NOMO-1 treated with dmso at 0.1 percent for 144 hours (cell line): Measurements from ENCODE around the gene TP53BP1.
A peak's percentile ranks its signal among the peaks of the same experiment; 100 is the strongest.

Experiments
- DNase-seq: peaks from one replicate; lab custom pipeline; 2025; ENCODE audit not compliant: unreplicated experiment; lab: John Stamatoyannopoulos, UW

TP53BP1 gene

GRCh38 chr15:43488790-43489189 is 4.2 kb downstream of the TP53BP1 start:
- DNase-seq, result no peak

DNA sequence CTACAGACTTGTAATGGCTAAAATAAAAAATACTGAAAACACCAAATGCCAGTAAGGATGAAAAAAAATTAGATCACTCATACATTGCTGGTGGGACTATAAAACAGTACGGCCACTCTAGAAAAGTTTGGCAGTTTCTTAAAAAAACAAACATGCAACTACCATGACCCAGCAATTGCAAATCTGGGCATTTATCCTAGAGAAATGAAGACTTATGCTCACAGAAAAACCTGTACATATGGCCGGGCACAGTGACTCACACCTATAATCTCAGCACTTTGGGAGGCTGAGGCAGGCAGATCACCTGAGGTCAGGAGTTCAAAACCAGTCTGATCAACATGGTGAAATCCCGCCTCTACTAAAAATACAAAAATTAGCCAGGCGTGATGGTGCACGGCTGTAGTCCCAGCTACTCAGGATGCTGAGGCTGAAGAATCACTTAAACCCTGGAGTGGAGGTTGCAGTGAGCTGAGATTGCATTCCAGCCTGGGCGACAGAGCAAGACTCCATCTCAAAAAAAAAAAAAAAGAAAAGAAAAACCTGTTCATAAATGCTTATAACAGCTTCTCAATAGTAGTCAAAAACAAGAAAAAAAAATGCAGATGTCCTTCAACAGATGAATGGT is 5.6 kb downstream of the TP53BP1 start:
- no peak for DNase-seq

- no peak for DNase-seq
These were observed 8.5 kb downstream of the TP53BP1 start for GRCh38 chr15:43484455-43484854.

- DNase-seq, result no peak
These were observed 9.4 kb downstream of the TP53BP1 start for GRCh38 chr15:43483297-43484128.

GRCh38 chr15:43473885-43474284 is 19.1 kb downstream of the TP53BP1 start:
- DNase-seq, result no peak

DNA sequence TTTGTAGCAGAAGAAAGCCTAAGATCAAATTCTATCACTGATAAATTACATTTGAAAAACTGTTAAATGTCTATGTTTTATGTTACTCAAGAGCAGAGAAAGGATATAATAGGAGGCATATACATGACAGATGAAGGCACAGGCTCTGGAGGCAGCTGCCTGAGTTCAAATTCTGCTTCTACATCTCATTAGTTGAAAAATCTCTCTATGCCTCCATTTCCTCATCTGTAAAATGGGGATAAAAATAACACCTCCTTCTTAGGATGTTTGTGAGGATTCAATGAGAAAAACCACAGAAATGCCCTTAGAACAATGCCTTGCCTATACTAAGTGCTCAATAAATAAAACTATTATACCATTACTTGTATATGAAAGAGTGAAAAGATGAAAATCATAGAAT is 21.0 kb downstream of the TP53BP1 start:
- DNase-seq, result no peak

DNA sequence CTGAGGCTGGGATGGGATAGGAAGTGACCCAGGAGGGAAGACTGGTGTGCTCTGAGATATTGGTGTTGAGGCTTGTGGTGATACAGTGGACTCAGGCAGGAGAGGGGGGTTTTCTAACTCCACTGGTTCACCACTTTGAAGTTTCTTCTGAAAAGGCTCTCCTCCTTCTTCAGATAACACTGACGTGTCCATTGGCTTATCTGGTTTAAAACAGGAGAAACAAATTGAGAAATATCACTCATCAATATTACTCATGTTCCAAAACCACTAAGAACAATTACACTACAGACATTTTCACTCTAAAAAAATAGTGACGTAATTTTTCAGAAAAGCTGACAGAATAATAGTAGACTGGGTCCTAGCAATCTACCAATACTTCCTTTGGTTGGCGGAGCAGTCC is 23.1 kb downstream of the TP53BP1 start:
- no peak for DNase-seq

DNA sequence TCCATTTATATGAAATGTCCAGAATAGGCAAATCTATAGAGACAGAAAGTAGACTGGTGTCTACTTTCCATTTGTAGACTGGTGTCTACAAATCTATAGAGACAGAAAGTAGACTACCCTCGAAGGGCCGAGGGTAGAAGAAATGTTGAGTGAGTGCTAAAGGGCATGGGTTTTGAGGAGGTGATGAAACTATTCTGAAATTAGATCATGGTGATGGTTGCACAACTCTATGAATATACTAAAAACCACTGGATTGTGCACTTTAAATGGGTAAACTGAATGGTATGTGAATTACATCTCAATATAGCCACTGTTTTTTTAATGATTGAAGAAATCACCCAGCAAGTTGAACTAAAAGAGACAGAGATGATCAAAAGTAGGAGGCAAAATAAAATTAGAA is 27.9 kb downstream of the TP53BP1 start:
- peak; percentile 41 for DNase-seq

DNA sequence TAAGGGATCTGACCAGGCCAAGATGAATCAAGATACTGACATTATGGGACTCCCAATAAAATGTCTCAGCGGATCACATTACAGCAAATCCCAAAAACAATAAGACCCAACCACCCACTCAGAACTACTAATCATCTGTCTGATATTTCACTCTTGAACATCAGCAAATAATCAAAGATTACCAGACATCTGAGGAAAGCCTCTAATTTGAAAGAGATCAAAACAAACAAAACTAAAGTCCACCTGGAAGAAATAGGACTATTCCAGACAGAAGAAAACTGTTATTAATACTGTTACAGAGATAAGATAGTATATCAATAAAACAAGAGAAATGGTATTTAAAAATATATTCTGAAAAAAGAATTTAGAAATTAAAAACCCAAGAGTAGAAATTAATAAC is 29.0 kb downstream of the TP53BP1 start:
- no peak for DNase-seq

GRCh38 chr15:43463507-43463906 is 29.4 kb downstream of the TP53BP1 start:
- no peak for DNase-seq

GRCh38 chr15:43449981-43450380 is 43.0 kb downstream of the TP53BP1 start:
- no peak for DNase-seq

DNA sequence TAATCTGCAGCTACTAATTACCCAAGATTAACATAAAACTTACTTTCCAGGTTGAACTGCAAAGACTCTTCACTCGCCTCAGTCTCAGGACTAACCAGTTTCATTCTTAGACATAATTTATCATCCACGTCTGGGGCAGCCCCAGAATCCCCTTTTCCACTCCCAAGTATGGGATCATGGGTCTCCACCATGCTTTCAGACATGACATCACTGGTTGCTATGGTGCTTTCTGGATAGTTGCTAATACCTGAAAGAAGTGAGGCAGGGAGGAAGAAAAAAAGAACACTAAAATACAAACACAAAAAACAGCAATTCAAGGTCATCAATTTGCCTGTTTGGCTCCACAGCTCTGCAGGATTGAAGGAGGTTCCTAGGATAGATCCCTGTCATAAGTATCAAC is 46.6 kb downstream of the TP53BP1 start:
- DNase-seq, result no peak

DNA sequence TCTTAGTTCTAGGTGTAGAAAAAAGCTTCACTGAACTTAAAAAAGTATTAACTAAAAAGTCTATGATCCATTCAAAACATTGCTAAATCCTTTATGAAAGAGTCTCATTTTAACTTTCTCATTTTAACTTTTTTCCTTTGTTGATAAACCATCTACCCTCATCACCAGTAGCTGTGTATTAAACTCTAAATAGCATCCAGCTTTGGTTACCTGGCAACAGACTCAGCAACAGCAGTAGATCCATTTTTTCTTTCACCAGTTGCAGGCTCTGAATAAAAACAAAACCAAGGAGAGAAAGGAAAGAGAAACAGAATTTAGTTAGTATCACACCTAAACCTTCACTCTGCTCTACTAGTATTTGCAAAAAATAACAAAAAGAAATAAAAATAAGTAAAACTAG is 51.6 kb downstream of the TP53BP1 start:
- DNase-seq, result no peak

DNA sequence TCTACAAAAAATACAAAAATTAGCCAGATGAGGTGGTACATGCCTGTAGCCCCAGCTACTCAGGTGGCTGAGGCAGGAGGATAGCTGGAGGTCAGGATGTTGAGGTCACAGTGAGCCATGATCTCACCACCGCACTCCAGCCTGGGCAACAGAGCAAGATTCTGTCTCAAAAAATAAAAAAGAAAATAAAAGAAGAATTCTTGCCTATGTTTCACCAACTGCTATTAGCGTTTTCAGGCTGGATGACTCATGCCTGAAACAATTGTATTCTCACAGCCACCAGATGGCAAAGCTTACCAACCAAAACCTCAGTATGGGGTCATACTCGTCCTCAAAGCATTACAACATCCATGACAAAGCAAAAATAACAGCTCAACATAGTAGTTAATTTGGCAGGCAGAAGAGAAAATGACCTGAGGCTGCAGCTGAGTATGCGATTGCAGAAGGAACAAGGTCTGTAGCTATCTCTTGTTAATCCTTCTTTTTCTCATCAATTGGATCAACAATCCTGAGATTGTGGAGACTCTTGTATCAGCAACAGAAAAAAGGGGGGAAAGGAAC is 52.2 kb downstream of the TP53BP1 start:
- peak; percentile 88 for DNase-seq

GRCh38 chr15:43439268-43439667 is 53.7 kb downstream of the TP53BP1 start:
- DNase-seq, result no peak

DNA sequence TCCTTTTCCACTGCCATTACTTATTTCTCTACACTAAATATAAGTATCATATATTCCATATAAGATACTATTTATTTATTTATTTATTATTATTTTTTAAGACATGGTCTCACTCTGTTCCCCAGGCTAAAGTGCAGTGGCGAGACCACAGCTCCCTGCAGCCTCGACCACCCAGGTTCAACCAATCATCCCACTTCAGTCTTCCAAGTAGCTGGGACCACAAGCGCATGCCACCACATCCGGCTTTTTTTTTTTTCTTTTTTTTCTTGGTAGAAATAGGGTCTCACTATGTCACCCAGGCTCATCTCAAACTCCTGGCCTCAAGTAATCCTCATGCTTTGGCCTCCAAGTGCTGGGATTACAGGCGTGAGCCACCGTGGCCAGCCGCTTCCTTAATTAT is 56.6 kb downstream of the TP53BP1 start:
- DNase-seq, result no peak

DNA sequence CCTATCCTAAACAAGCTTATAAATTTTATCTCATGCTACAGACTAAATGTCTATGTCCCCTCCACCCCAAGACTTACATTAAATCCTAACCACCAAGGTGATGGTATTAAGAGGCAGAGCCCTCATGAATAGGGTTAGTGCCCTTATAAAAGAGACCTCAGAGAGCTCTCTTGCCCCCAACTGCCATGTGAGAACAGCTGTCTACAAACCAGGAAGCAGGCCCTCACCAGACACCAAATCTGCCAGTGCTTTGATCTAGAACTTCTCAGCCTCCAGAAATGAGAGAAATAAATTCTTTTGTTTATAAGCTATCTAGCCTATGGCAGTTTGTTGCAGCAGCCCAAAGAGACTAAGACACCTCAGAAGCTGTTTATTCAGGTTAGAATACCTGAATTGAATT is 58.5 kb downstream of the TP53BP1 start:
- DNase-seq, result no peak

GRCh38 chr15:43433661-43434303 is 59.2 kb downstream of the TP53BP1 start:
- no peak for DNase-seq

- DNase-seq, result no peak
These were observed 59.8 kb downstream of the TP53BP1 start for GRCh38 chr15:43433165-43433564.

DNA sequence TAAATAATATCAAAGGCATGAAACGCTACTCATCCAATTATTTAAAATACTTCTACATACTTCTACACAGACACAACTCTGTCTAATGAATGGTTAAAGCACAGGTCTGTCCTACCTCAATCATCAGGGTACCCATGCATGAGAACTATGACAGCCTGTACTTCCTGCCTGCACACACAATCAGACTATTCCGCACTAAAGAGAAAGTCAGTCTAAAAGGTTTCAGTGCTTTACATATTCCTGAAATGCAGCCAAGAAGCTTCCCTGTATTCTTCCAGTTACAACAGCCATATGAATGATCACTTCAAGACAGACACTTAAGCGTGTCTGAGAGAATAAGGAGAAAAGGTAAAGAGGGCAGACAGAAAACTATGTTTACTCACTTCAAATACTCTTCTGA is 63.3 kb downstream of the TP53BP1 start:
- DNase-seq, result no peak

- no peak for DNase-seq
These were observed 69.2 kb downstream of the TP53BP1 start for GRCh38 chr15:43423793-43424192.

DNA sequence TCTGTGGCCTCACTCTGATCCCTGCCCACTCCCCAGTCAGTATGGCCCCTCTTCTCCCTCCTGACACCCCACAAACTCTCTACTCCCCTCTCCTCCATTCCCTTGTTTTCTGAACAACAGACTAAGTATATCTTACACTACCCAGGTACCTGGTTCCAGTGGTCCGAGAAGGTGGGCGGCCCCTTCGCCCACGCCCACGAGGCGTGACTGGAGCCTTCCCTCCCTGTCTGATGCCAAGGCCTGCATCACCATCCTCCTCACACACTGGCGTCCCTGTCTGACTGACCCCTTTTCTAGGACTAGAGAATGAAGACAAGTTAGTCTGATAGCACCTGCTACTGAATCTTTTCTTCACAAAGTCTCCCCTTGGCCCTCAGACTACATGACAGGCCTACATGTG is 72.1 kb downstream of the TP53BP1 start:
- no peak for DNase-seq
